B cell (primary cell): ENCODE results near the gene FARP1.

Experiments used
- EZH2 ChIP-seq: IDR thresholded peaks from 2 replicates; pipeline ENCODE4 v1.6.1; 2012; ENCODE audit warnings: borderline replicate concordance, low read depth, mild to moderate bottlenecking, moderate library complexity, low read length; ENCODE audit not compliant: insufficient read depth, poor library complexity, severe bottlenecking
- TF ChIP-seq, protein P1 (sequence below): fragments of 200-600 bp; IDR thresholded peaks from one replicate; pipeline ENCODE4 v1.8.0; 2022; ENCODE audit warnings: antibody characterized with exemption, mild to moderate bottlenecking

- TF ChIP-seq, protein P1, sequence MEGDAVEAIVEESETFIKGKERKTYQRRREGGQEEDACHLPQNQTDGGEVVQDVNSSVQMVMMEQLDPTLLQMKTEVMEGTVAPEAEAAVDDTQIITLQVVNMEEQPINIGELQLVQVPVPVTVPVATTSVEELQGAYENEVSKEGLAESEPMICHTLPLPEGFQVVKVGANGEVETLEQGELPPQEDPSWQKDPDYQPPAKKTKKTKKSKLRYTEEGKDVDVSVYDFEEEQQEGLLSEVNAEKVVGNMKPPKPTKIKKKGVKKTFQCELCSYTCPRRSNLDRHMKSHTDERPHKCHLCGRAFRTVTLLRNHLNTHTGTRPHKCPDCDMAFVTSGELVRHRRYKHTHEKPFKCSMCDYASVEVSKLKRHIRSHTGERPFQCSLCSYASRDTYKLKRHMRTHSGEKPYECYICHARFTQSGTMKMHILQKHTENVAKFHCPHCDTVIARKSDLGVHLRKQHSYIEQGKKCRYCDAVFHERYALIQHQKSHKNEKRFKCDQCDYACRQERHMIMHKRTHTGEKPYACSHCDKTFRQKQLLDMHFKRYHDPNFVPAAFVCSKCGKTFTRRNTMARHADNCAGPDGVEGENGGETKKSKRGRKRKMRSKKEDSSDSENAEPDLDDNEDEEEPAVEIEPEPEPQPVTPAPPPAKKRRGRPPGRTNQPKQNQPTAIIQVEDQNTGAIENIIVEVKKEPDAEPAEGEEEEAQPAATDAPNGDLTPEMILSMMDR, result no peak
- TF ChIP-seq EZH2, result no peak
Observed at GRCh38 chr13:98351636-98352035, 208.7 kb downstream of the FARP1 start.
